Liver (tissue), 9 donors: ENCODE data around the gene CEND1. TPM values are rescaled to one million over a fixed set of nuclear protein-coding genes. Genes with fewer than 3 reads are reported as not detected.

Experiments
- DNase-seq: peaks from one replicate; pipeline ENCODE4 v3.0.0-alpha.2; 2017; ENCODE audit warnings: low spot score
- H3K27ac ChIP-seq, 2 donors: one replicate each; pipeline ENCODE4 v1.7.0; 2013; ENCODE audit warnings: inconsistent platforms in 2 of 2, low read length in 2 of 2, control low read depth in 1 of 2, low read depth in 1 of 2, mild to moderate bottlenecking in 1 of 2
- H3K27me3 ChIP-seq, 4 donors: one replicate each; pipeline versions ENCODE4 v1.6.1 to v1.7.0; 2013; ENCODE audit warnings: low read length in 3 of 4, inconsistent platforms in 1 of 4, mild to moderate bottlenecking in 1 of 4, moderate library complexity in 1 of 4; ENCODE audit not compliant: control insufficient read depth in 4 of 4, insufficient read depth in 4 of 4
- H3K36me3 ChIP-seq, 4 donors: one replicate each; pipeline versions ENCODE4 v1.6.1 to v1.7.0; 2013; ENCODE audit warnings: low read length in 3 of 4, mild to moderate bottlenecking in 3 of 4, low read depth in 1 of 4, moderate library complexity in 1 of 4; ENCODE audit not compliant: control insufficient read depth in 4 of 4, insufficient read depth in 3 of 4
- H3K4me1 ChIP-seq, 4 donors: one replicate each; pipeline versions ENCODE4 v1.6.1 to v1.7.0; 2013; ENCODE audit warnings: low read length in 3 of 4, mild to moderate bottlenecking in 3 of 4, moderate library complexity in 1 of 4; ENCODE audit not compliant: control insufficient read depth in 4 of 4, insufficient read depth in 4 of 4
- H3K4me3 ChIP-seq, 3 donors: one replicate each; pipeline versions ENCODE4 v1.6.1 to v1.7.0; 2013; ENCODE audit warnings: low read length in 3 of 3, control low read depth in 1 of 3, low read depth in 1 of 3, mild to moderate bottlenecking in 1 of 3
- H3K9ac ChIP-seq, 2 donors: one replicate each; pipeline ENCODE4 v1.7.0; 2013; ENCODE audit warnings: low read length in 2 of 2, mild to moderate bottlenecking in 2 of 2, moderate library complexity in 2 of 2, control low read depth in 1 of 2, low read depth in 1 of 2
- H3K9me3 ChIP-seq, 4 donors: one replicate each; pipeline versions ENCODE4 v1.6.1 to v1.7.0; 2013; ENCODE audit warnings: low read length in 3 of 4; ENCODE audit not compliant: control insufficient read depth in 4 of 4
- ATF3 ChIP-seq: IDR thresholded peaks from 2 replicates; pipeline ENCODE4 v1.6.1; 2016; ENCODE audit warnings: antibody characterized with exemption
- CTCF ChIP-seq: fragments of 150-350 bp; IDR thresholded peaks from 2 replicates; pipeline ENCODE4 v1.5.1; 2017; ENCODE audit warnings: improper control_type of control experiment, low read depth, low read length; ENCODE audit not compliant: missing input control
- EGR1 ChIP-seq, 2 donors: IDR thresholded peaks; 2 replicates each; pipeline ENCODE4 v1.6.1; 2016 to 2018; ENCODE audit warnings: antibody characterized with exemption in 2 of 2, low read depth in 2 of 2
- FOXA1 ChIP-seq: IDR thresholded peaks from 2 replicates; pipeline ENCODE4 v1.6.1; 2016; ENCODE audit warnings: antibody characterized with exemption
- FOXA2 ChIP-seq: IDR thresholded peaks from 2 replicates; pipeline ENCODE4 v1.6.1; 2016; ENCODE audit warnings: antibody characterized with exemption
- GABPA ChIP-seq, 2 donors: IDR thresholded peaks in 1 of 2; conservative IDR thresholded peaks in 1 of 2; 2 replicates each; pipeline ENCODE4 v1.6.1; 2016; ENCODE audit warnings: antibody characterized with exemption in 2 of 2, mild to moderate bottlenecking in 1 of 2, moderate library complexity in 1 of 2
- HNF4A ChIP-seq, 2 donors: conservative IDR thresholded peaks; 2 replicates each; pipeline ENCODE4 v1.6.1; 2016; ENCODE audit warnings: antibody characterized with exemption in 2 of 2, mild to moderate bottlenecking in 2 of 2
- HNF4G ChIP-seq: IDR thresholded peaks from 2 replicates; pipeline ENCODE4 v1.6.1; 2016; ENCODE audit warnings: antibody characterized with exemption
- JUND ChIP-seq, 2 donors: IDR thresholded peaks; 2 replicates each; pipeline ENCODE4 v1.6.1; 2016; ENCODE audit warnings: antibody characterized with exemption in 2 of 2
- MAX ChIP-seq: IDR thresholded peaks from 2 replicates; pipeline ENCODE4 v1.6.1; 2016; ENCODE audit warnings: antibody characterized with exemption
- NR2F2 ChIP-seq: IDR thresholded peaks from 2 replicates; pipeline ENCODE4 v1.6.1; 2016; ENCODE audit warnings: antibody characterized with exemption
- RAD21 ChIP-seq, 2 donors: IDR thresholded peaks; 2 replicates each; pipeline ENCODE4 v1.6.1; 2016; ENCODE audit warnings: antibody characterized with exemption in 2 of 2, mild to moderate bottlenecking in 2 of 2
- REST ChIP-seq: IDR thresholded peaks from 2 replicates; pipeline ENCODE4 v1.6.1; 2016; ENCODE audit warnings: antibody characterized with exemption, mild to moderate bottlenecking
- RXRA ChIP-seq, 2 donors: IDR thresholded peaks; 2 replicates each; pipeline ENCODE4 v1.6.1; 2017 to 2018; ENCODE audit warnings: antibody characterized with exemption in 2 of 2, mild to moderate bottlenecking in 1 of 2
- SP1 ChIP-seq: IDR thresholded peaks from 2 replicates; pipeline ENCODE4 v1.6.1; 2018; ENCODE audit warnings: antibody characterized with exemption, mild to moderate bottlenecking
- TAF1 ChIP-seq: conservative IDR thresholded peaks from 2 replicates; pipeline ENCODE4 v1.6.1; 2016; ENCODE audit warnings: antibody characterized with exemption, mild to moderate bottlenecking
- YY1 ChIP-seq: IDR thresholded peaks from 2 replicates; pipeline ENCODE4 v1.6.1; 2016; ENCODE audit warnings: antibody characterized with exemption, mild to moderate bottlenecking
- ZBTB33 ChIP-seq: IDR thresholded peaks from 2 replicates; pipeline ENCODE4 v1.6.1; 2016; ENCODE audit warnings: antibody characterized with exemption
- WGBS: extraction: QIAGEN DNeasy Blood & Tissue Kit; methylation state at CpG from one replicate; pipeline ENCODE4 v1.1.7; 2013; 5-methylcytosine and 5-hydroxymethylcytosine counted together
- polyA plus RNA-seq, 2 donors: library from polyadenylated mRNA; stranded (reverse) in 1 of 2; unstranded in 1 of 2; fragments of 200-250 nt in 1 of 2; fragments of >200 nt in 1 of 2; fragmentation: Nextera tagmentation in 1 of 2; extraction: Ambion mirVana in 1 of 2; gene quantifications; one replicate each; pipeline versions ENCODE4 v1.2.1 to v1.2.3, GENCODE V29; 2013 to 2015
- total RNA-seq, 2 donors: library from RNA; depleted of rRNA; stranded (reverse); fragments of >200 nt; gene quantifications; one replicate each; pipeline ENCODE4 v1.2.3, GENCODE V29; 2014
- donor health status: healthy.
- donor health status: healthy.
- donor health status: healthy.
- donor health status: healthy.
- donor health status: healthy.

CEND1 gene
- total and polyA plus RNA-seq, 4 donors = not detected

GRCh38 chr11:787084-787675 is 2.7 kb downstream of the CEND1 start:
- H3K4me3 ChIP-seq = no peak overlapping the region
- DNase-seq = no peak
- H3K9ac ChIP-seq = no peak overlapping the region
- TF ChIP-seq TAF1 (no peak), GABPA (IDR thresholded peaks at IDR 0.05 in 1 of 2, conservative IDR thresholded peaks at IDR 0.05 in 1 of 2) (no peak), CTCF (no peak), RAD21 (IDR thresholded peaks at IDR 0.05) (no peak), RXRA (IDR thresholded peaks at IDR 0.05) (no peak), NR2F2 (no peak), FOXA1 (no peak), ZBTB33 (no peak), EGR1 (IDR thresholded peaks at IDR 0.05; ENCODE audit: low read depth in 2 of 2) (no peak), MAX (no peak), HNF4G (no peak)
- no peaks in the 10 kb centered on the region for H3K9me3 ChIP-seq
- H3K4me1 ChIP-seq = peaks cover 0 to 6% (median under 1%) of the 10 kb centered on the region in 4 donors
- peaks cover 0 to 8% (median 5%) of the 10 kb centered on the region in 4 donors for H3K36me3 ChIP-seq
- 89% methylated on average over 24 of the region's 24 CpGs for WGBS
- H3K27ac ChIP-seq = no peak overlapping the region
- no peaks in the 10 kb centered on the region for H3K27me3 ChIP-seq

GRCh38 chr11:786235-787083 is 3.4 kb downstream of the CEND1 start:
- peaks cover 0 to 6% (median 2%) of the 10 kb centered on the region in 4 donors for H3K36me3 ChIP-seq
- WGBS = 87% methylated on average over 24 of the region's 24 CpGs
- H3K9me3 ChIP-seq = no peaks in the 10 kb centered on the region
- no peaks in the 10 kb centered on the region for H3K27me3 ChIP-seq
- no peak for DNase-seq
- H3K27ac ChIP-seq = no peak overlapping the region
- H3K9ac ChIP-seq = no peak overlapping the region
- H3K4me1 ChIP-seq = peaks cover 0 to 6% (median under 1%) of the 10 kb centered on the region in 4 donors
- H3K4me3 ChIP-seq = no peak overlapping the region
- no peak for TF ChIP-seq RAD21 (IDR thresholded peaks at IDR 0.05)
- no peak for TF ChIP-seq REST
- no peak for TF ChIP-seq SP1
- no peak for TF ChIP-seq GABPA (IDR thresholded peaks at IDR 0.05 in 1 of 2, conservative IDR thresholded peaks at IDR 0.05 in 1 of 2)
- TF ChIP-seq ZBTB33 = no peak
- no peak for TF ChIP-seq NR2F2
- TF ChIP-seq FOXA2 = no peak
- no peak for TF ChIP-seq TAF1
- TF ChIP-seq EGR1 (IDR thresholded peaks at IDR 0.05; ENCODE audit: low read depth in 2 of 2) = no peak
- TF ChIP-seq RXRA (IDR thresholded peaks at IDR 0.05) = no peak
- TF ChIP-seq ATF3 = no peak
- no peak for TF ChIP-seq YY1
- no peak for TF ChIP-seq HNF4A (conservative IDR thresholded peaks at IDR 0.05)
- TF ChIP-seq HNF4G = no peak
- TF ChIP-seq MAX = no peak
- TF ChIP-seq FOXA1 = no peak
- TF ChIP-seq JUND (IDR thresholded peaks at IDR 0.05) = no peak
